NCI-H446 (cell line): ENCODE results near the gene MAX.
"Not testable (repeated sequence)": the region's sequence is repeated elsewhere in the genome, so short reads cannot be mapped to it uniquely, and the experiment has no call there.

Experiments used
- DNase-seq, 2 experiments: peaks; one replicate each; lab custom pipeline; 2025; lab: John Stamatoyannopoulos, UW

MAX gene

GRCh38 chr14:65104791-65105190 lies 2.5 kb upstream of the MAX start:
- no peak for DNase-seq

GRCh38 chr14:65103150-65103760 lies 938 bp upstream of the MAX start:
- peak; percentile 19 to 24 for DNase-seq

- DNase-seq = no peak
These were observed 481 bp downstream of the MAX start for GRCh38 chr14:65101631-65102440.

- no peak for DNase-seq
These were observed 1.3 kb downstream of the MAX start for GRCh38 chr14:65100922-65101541.

- DNase-seq = no peak
These were observed 3.7 kb downstream of the MAX start for GRCh38 chr14:65098586-65098985.

GRCh38 chr14:65096323-65097089 lies 5.8 kb downstream of the MAX start:
- peak; percentile 16 to 44 for DNase-seq

- DNase-seq = peak; percentile 90 to 92
These were observed 6.6 kb downstream of the MAX start for GRCh38 chr14:65095633-65096205.

GRCh38 chr14:65092349-65092748 lies 10.0 kb downstream of the MAX start:
- no peak for DNase-seq

GRCh38 chr14:65087835-65088234 lies 14.5 kb downstream of the MAX start:
- not testable (repeated sequence) for DNase-seq

GRCh38 chr14:65086686-65087085 lies 15.6 kb downstream of the MAX start:
- not testable (repeated sequence) for DNase-seq

GRCh38 chr14:65084554-65085505 lies 17.5 kb downstream of the MAX start:
- DNase-seq = no peak

- DNase-seq = no peak
These were observed 19.4 kb downstream of the MAX start for GRCh38 chr14:65082930-65083329.

- DNase-seq = no peak
These were observed 21.2 kb downstream of the MAX start for GRCh38 chr14:65080960-65081747.

- no peak for DNase-seq
These were observed 22.5 kb downstream of the MAX start for GRCh38 chr14:65079768-65080167.

GRCh38 chr14:65079201-65079600 lies 23.1 kb downstream of the MAX start:
- no peak for DNase-seq

GRCh38 chr14:65077318-65077717 lies 25.0 kb downstream of the MAX start:
- DNase-seq = no peak

- DNase-seq = no peak
These were observed 26.5 kb downstream of the MAX start for GRCh38 chr14:65075628-65076325.

- DNase-seq = no peak
These were observed 27.7 kb downstream of the MAX start for GRCh38 chr14:65074449-65075150.
